K562 (cell line): Measurements from ENCODE around the gene PXDC1.

ENCODE experiments used
- CBX1 ChIP-seq: sonication (generic); IDR thresholded peaks from 2 replicates; pipeline ENCODE4 v1.6.1; 2016; ENCODE audit warnings: antibody characterized with exemption, low read depth, mild to moderate bottlenecking
- CBX3 ChIP-seq, 2 experiments: IDR thresholded peaks; 1 replicate in 1 of 2; 2 replicates in 1 of 2; pipeline ENCODE4 v1.6.1; 2012; ENCODE audit warnings: inconsistent platforms in 2 of 2, low read length in 2 of 2, borderline replicate concordance in 1 of 2, control low read depth in 1 of 2
- CSDE1 ChIP-seq, 2 experiments: fragments of 450-650 bp; IDR thresholded peaks; 2 replicates each; pipeline ENCODE4 v1.6.1; 2016; ENCODE audit warnings: mild to moderate bottlenecking in 1 of 2
- CTCF ChIP-seq, 3 experiments: IDR thresholded peaks in 2 of 3; conservative IDR thresholded peaks in 1 of 3; 2 replicates each; pipeline ENCODE4 v1.5.1; 2011 to 2012; ENCODE audit warnings: low read length in 3 of 3, mild to moderate bottlenecking in 3 of 3, control low read depth in 2 of 3, improper control_type of control experiment in 1 of 3, inconsistent platforms in 1 of 3, low read depth in 1 of 3, mixed read lengths in 1 of 3, moderate library complexity in 1 of 3; ENCODE audit not compliant: insufficient read depth in 2 of 3
- E2F1 ChIP-seq: sonication (generic); formaldehyde crosslinking; IDR thresholded peaks from 2 replicates; pipeline ENCODE4 v1.8.1; 2023; ENCODE audit warnings: mild to moderate bottlenecking, missing genetic modification reagents, moderate library complexity
- EGR1 ChIP-seq: fragments of 450-650 bp; conservative IDR thresholded peaks from 2 replicates; pipeline ENCODE4 v1.6.1; 2017; ENCODE audit warnings: mild to moderate bottlenecking
- FOS ChIP-seq: IDR thresholded peaks from 3 replicates; pipeline ENCODE4 v1.6.1; 2011; ENCODE audit not compliant: insufficient read length; ENCODE audit errors: extremely low read depth
- ILF3 ChIP-seq: fragments of 450-650 bp; IDR thresholded peaks from 2 replicates; pipeline ENCODE4 v1.6.1; 2018; ENCODE audit warnings: antibody characterized with exemption, mild to moderate bottlenecking, moderate library complexity, borderline replicate concordance
- POLR2A ChIP-seq: fragments of 450-650 bp; conservative IDR thresholded peaks from 2 replicates; pipeline ENCODE4 v1.6.1; 2016
- POLR3G ChIP-seq: IDR thresholded peaks from 2 replicates; pipeline ENCODE4 v1.6.1; 2011; ENCODE audit not compliant: insufficient read length, insufficient replicate concordance; ENCODE audit errors: extremely low read depth
- TCF15 ChIP-seq: fragments of 250-450 bp; sonication (Bioruptor Pico); IDR thresholded peaks from 2 replicates; pipeline ENCODE4 v1.8.0; 2022; ENCODE audit warnings: moderate library complexity, mild to moderate bottlenecking, inconsistent platforms
- U2AF2 ChIP-seq: fragments of 200-400 bp; formaldehyde crosslinking; optimal IDR thresholded peaks from 2 replicates; pipeline ENCODE3; 2017; ENCODE audit warnings: low read depth, mild to moderate bottlenecking, low read length
- ZNF184 ChIP-seq: sonication (generic); formaldehyde crosslinking; IDR thresholded peaks from 2 replicates; pipeline ENCODE4 v1.5.0; 2020; ENCODE audit warnings: missing genetic modification reagents
- ZNF24 ChIP-seq: fragments of 450-650 bp; IDR thresholded peaks from 2 replicates; pipeline ENCODE4 v1.6.1; 2016

- TF ChIP-seq CTCF (IDR thresholded peaks at IDR 0.05 in 2 of 3, conservative IDR thresholded peaks at IDR 0.05 in 1 of 3; ENCODE audit: insufficient read depth in 2 of 3, low read depth in 1 of 3, low read length in 3 of 3) (no peak), U2AF2 (no peak), CSDE1 (IDR thresholded peaks at IDR 0.05) (no peak), CBX1 (no peak), E2F1 (CRISPR knock-in tag) (no peak), POLR2A (no peak), ILF3 (no peak), FOS (no peak), CBX3 (IDR thresholded peaks at IDR 0.05; ENCODE audit: borderline replicate concordance in 1 of 2, low read length in 2 of 2) (no peak), ZNF24 (no peak), EGR1 (no peak), POLR3G (no peak), ZNF184 (no peak), TCF15 (no peak)
These were observed 48.2 kb upstream of the PXDC1 start for GRCh38 chr6:3799719-3800118.
